Measurements from ENCODE around the gene SRPK2. TPM values are rescaled to one million over a fixed set of nuclear protein-coding genes. Genes with fewer than 3 reads are reported as not detected.

Gene SRPK2
- total and polyA plus RNA-seq, 9 donors, result 15.2 to 50.0 (median 37.8) TPM

DNA sequence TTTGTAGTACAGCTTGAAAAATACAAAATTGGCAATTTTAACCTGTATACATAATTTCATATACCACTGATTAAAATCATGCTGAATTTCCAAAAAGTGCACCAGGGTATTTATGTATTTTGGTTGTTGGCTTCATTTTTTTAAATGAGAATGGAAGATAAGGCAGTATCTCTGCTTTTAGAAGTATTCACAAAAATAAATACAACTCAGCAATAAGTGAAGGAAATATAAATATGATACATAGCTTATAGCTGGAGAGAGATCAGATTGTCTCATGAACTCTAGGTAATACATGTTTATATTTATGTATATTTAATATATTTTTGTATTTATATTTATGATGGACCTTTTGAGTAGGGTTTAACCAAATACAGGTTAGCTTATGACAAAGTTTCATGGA, 293.8 kb downstream of the SRPK2 start:
- Histone ChIP-seq H3K4me3 (no peak overlapping the region), H3K36me3 (no peaks in the 10 kb centered on the region), H3K9me3 (no peaks in the 10 kb centered on the region), H3K27ac (no peak overlapping the region), H3K4me1 (ENCODE audit: insufficient read depth) (no peaks in the 10 kb centered on the region), H3K27me3 (no peaks in the 10 kb centered on the region)
- no peak for TF ChIP-seq EP300 (IDR thresholded peaks at IDR 0.05)
- no peak for TF ChIP-seq POLR2A (IDR thresholded peaks at IDR 0.05)
- no peak for TF ChIP-seq CTCF (IDR thresholded peaks at IDR 0.05)
- intact Hi-C loops (cut with DNase I), result no loop called here
- DNase-seq, result no peak

GRCh38 chr7:105088456-105088855, 300.3 kb downstream of the SRPK2 start:
- DNase-seq, result no peak
- Histone ChIP-seq H3K9me3 (no peaks in the 10 kb centered on the region), H3K4me1 (ENCODE audit: insufficient read depth) (no peaks in the 10 kb centered on the region), H3K27me3 (no peaks in the 10 kb centered on the region), H3K4me3 (no peak overlapping the region), H3K36me3 (no peaks in the 10 kb centered on the region), H3K27ac (no peak overlapping the region)
- WGBS, 3 donors, result 38 to 65% (median 40%) methylated on average over 2 of the region's 2 CpGs
- intact Hi-C loops (cut with DNase I), result loop anchor here in 1 of 4 donors (10.0 kb wide), 1 partner anchor 366 kb away; no protein-coding TSS in a partner anchor
- TF ChIP-seq POLR2A (IDR thresholded peaks at IDR 0.05) (no peak), CTCF (IDR thresholded peaks at IDR 0.05) (no peak), EP300 (IDR thresholded peaks at IDR 0.05) (no peak)

- intact Hi-C loops (cut with DNase I), result loop anchor here in 1 of 4 donors (10.0 kb wide), 1 partner anchor 367 kb away; no protein-coding TSS in a partner anchor
- 86 to 91% (median 86%) methylated on average over 6 of the region's 6 CpGs for WGBS, 3 donors
These were observed 300.7 kb downstream of the SRPK2 start for GRCh38 chr7:105087981-105088380.

GRCh38 chr7:105086850-105087249, 301.9 kb downstream of the SRPK2 start:
- TF ChIP-seq CTCF (IDR thresholded peaks at IDR 0.05) (no peak), POLR2A (IDR thresholded peaks at IDR 0.05) (no peak), EP300 (IDR thresholded peaks at IDR 0.05) (no peak)
- Histone ChIP-seq H3K27ac (no peak overlapping the region), H3K4me1 (ENCODE audit: insufficient read depth) (no peaks in the 10 kb centered on the region), H3K36me3 (no peaks in the 10 kb centered on the region), H3K9me3 (no peaks in the 10 kb centered on the region), H3K27me3 (no peaks in the 10 kb centered on the region), H3K4me3 (no peak overlapping the region)
- WGBS, 3 donors, result 97 to 99% (median 98%) methylated on average over 3 of the region's 3 CpGs
- intact Hi-C loops (cut with DNase I), result loop anchor here in 1 of 4 donors (10.0 kb wide), 1 partner anchor 368 kb away; no protein-coding TSS in a partner anchor
- no peak for DNase-seq

More at GRCh38 chr7:105087981-105088380, 300.7 kb downstream of the SRPK2 start:
- Histone ChIP-seq H3K9me3 (no peaks in the 10 kb centered on the region), H3K36me3 (no peaks in the 10 kb centered on the region), H3K27me3 (no peaks in the 10 kb centered on the region), H3K4me3 (no peak overlapping the region), H3K27ac (no peak overlapping the region), H3K4me1 (ENCODE audit: insufficient read depth) (no peaks in the 10 kb centered on the region)
- DNase-seq, result no peak
- TF ChIP-seq EP300 (IDR thresholded peaks at IDR 0.05) (no peak), POLR2A (IDR thresholded peaks at IDR 0.05) (no peak), CTCF (IDR thresholded peaks at IDR 0.05) (no peak)

Measured in ovary (tissue), 9 donors.